GM21360 (cell line): ENCODE measurements around the gene CPSF2.
"Not testable (repeated sequence)": the region's sequence is repeated elsewhere in the genome, so short reads cannot be mapped to it uniquely, and the experiment has no call there.

ENCODE experiments used
- ATAC-seq: cut with Tn5 transposase; IDR thresholded peaks from one replicate; pipeline ENCODE4 v1.9.1; 2021; ENCODE audit warnings: mild to moderate bottlenecking, moderate library complexity; ENCODE audit not compliant: unreplicated experiment

Gene CPSF2

DNA sequence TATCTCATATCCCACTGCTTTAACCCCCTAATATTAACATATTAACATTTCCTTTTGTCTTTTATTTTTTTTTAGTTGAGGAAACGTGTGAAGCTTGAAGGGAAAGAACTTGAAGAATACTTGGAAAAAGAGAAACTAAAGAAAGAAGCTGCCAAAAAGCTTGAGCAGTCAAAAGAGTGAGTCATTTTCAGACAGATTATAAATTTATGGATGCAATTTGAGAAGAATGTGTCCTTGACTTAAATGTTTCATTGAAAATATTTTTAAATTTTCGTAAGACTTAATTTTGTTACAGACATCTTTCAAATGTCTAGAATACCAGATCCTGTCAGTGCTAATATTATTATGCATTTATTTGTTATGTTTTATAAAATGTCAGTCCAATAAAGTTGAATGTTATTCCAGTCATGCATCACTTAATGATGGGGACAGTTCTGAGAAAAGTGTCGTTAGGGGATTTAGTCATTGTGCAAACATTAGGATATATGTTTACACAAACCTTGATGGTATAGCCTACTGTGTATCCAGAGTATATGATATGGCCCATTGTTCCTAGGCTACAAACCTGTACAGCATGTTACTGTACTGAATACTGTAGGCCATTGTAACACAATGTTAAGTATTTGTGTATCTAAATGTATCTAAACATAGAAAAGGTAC lies 32.6 kb downstream of the CPSF2 start:
- no peak for ATAC-seq

GRCh38 chr14:92160619-92161018 lies 38.9 kb downstream of the CPSF2 start:
- no peak for ATAC-seq

GRCh38 chr14:92161521-92161920 lies 39.8 kb downstream of the CPSF2 start:
- ATAC-seq = no peak

- ATAC-seq = no peak
These were observed 43.2 kb downstream of the CPSF2 start for GRCh38 chr14:92164958-92165357.

- no peak for ATAC-seq
These were observed 51.9 kb downstream of the CPSF2 start for GRCh38 chr14:92173668-92174067.

DNA sequence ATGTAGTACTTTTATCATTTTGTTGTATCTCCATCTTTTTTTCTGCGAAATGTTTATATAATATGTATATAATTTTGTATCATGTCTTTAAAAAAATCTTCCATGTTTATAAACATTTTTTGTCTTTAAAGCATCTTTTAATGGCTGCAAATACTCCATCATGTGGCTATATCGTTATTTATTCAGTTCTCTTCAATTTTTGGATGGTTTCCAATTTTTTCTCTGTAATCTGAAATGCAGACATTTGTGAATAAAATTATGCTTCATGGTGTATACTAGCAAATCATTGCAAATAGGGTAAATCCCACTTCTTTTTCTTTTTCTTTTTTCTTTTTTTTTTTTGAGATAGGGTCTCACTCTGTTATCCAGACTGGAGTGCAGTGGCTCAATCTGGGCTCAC lies 54.0 kb downstream of the CPSF2 start:
- no peak for ATAC-seq

DNA sequence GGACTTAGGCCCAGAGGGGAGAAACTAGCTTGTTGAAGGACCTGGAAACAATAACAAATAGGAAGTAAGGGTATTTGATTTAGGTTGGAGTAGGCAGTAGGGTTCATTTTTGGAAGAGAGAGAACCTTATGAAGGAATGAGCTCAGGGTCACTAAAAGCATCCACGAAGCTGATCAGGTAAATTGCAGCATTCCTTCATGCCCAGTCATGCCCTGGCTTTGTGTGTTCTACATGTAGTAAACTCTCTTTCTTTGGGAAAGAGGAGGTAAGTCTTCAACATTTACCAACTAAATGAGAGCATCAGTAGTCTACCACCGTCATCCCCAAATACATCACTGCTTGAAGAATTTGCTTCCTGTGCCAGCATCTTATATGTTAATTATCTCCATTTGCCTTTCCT lies 54.7 kb downstream of the CPSF2 start:
- ATAC-seq = no peak

GRCh38 chr14:92179178-92179577 lies 57.4 kb downstream of the CPSF2 start:
- not testable (repeated sequence) for ATAC-seq

GRCh38 chr14:92185559-92185958 lies 63.8 kb downstream of the CPSF2 start:
- ATAC-seq = no peak

DNA sequence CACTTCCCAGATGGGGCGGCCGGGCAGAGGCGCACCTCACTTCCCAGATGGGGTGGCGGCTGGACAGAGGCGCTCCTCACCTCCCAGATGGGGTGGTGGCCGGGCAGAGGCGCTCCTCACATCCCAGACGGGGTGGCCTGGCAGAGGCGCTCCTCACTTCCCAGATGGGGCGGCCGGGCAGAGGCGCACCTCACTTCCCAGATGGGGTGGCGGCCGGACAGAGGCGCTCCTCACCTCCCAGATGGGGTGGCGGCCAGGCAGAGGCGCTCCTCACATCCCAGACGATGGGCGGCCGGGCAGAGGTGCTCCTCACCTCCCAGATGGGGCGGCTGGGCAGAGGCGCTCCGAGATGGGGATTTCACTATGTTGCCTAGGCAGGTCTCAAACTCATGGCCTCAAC lies 65.8 kb downstream of the CPSF2 start:
- not testable (repeated sequence) for ATAC-seq

DNA sequence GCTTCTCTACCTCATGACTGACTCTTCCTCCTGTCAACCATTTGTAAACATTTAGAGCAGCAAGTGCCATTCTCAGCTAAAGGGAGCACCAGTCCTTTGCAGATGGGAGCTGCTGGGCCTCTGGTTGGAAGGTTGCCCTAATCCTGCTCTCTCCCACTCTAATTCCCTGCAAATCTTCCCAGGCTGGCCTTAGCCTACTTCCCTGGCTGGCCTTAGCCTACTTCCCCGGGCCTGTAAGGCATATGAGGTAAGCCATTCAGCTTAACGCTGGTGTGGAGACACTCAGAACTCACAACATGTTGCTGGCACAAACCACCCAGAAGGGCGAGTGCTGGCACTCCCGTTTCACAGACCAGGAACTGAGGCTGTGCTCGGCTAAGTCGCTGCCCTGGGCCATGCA lies 69.0 kb downstream of the CPSF2 start:
- no peak for ATAC-seq

DNA sequence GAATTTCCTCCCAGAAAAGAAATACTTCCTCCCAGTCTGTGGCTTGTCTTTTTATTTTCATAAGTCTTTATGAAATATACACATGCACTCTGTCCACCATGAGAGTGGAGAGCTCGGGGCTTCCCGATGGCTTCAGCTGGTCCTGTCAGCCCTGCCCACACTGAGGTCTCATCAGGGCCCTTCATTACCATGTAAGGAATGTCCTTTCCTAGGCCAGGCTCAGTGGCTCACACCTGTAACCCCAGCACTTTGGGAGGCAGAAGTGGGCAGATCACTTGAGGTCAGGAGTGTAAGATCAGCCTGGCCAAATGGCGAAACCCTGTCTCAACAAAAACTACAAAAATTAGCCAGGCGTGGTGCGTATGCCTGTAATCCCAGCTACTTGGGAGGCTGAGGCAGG lies 77.0 kb downstream of the CPSF2 start:
- ATAC-seq = no peak

- no peak for ATAC-seq
These were observed 78.0 kb downstream of the CPSF2 start for GRCh38 chr14:92199763-92200162.

- ATAC-seq = no peak
These were observed 81.3 kb downstream of the CPSF2 start for GRCh38 chr14:92203116-92203515.

GRCh38 chr14:92204792-92205191 lies 83.0 kb downstream of the CPSF2 start:
- no peak for ATAC-seq

DNA sequence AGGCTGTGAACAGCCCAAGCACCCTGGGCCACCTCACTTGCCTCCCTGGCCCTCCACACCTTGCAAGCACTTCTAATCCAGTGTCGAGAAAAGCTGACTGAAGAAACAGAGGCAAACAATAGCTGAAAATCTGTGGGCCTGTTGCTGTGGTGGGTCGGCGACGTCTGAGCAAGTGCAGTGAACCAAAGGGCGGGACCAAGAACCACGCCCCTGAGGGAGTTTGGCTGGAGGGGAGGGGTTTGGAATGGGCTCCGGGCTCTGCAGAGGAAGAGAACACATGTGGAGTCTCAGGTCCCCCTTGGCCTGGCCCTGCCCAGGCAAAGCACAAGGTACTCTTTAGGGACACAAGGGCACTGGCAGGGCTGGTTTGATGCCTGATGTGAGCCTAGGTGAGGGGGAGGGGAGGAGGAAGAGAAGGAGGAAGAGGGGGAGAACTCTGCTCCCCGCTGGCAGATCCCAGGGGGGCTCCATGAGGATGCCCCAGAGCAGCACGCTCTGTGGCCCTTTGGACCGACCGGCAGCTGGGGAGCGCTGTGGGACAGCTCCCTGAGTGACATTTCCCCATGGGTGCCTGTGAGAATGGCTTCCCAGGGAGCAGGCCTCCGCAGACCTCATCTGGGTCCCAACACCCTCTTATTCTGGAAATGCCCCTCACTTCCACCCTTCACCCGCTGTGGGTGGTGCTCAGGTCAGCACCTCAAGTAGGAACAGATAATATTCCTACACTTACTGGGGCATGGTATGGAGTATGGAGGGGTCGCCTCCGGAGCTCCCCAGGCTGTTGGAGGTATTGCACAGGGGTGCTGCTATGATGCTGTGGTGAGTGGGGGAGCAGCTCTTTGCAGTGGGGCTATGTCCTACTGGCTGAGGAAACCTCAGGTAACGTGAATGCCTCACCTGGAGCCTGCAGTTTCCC lies 85.5 kb downstream of the CPSF2 start:
- ATAC-seq = no peak

GRCh38 chr14:92207928-92208265 lies 86.1 kb downstream of the CPSF2 start:
- no peak for ATAC-seq

- ATAC-seq = no peak
These were observed 87.4 kb downstream of the CPSF2 start for GRCh38 chr14:92209141-92209540.

GRCh38 chr14:92213125-92213524 lies 91.4 kb downstream of the CPSF2 start:
- ATAC-seq = not testable (repeated sequence)

DNA sequence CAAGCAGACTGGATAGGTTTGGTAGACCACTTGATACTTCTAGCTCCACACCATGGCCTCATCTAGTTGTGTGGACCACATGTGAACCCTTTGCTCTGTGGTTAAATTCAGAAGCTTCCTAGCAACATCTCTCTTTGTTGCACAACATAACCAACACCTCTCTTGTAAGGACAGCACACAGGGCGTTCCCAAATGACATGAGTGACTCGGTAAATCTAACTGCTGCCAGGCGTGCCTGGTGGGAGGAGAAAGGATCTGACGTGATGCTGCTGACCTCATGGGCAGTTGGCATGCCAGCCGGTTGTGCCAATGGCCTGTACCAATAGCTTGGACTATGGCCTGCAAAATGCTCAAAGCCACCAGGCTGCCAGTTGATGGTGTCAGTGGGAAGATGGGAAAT lies 93.8 kb downstream of the CPSF2 start:
- ATAC-seq = no peak

- ATAC-seq = no peak
These were observed 96.2 kb downstream of the CPSF2 start for GRCh38 chr14:92217936-92218335.
